Cerebellar nuclear complex (tissue), 1 donor: ENCODE data around the gene BABAM2.
"Not testable (repeated sequence)": the region's sequence is repeated elsewhere in the genome, so short reads cannot be mapped to it uniquely, and the experiment has no call there.

Experiments
- DNase-seq, 2 experiments: peaks; one replicate each; lab custom pipeline; 2025; lab: John Stamatoyannopoulos, UW

Gene BABAM2

DNA sequence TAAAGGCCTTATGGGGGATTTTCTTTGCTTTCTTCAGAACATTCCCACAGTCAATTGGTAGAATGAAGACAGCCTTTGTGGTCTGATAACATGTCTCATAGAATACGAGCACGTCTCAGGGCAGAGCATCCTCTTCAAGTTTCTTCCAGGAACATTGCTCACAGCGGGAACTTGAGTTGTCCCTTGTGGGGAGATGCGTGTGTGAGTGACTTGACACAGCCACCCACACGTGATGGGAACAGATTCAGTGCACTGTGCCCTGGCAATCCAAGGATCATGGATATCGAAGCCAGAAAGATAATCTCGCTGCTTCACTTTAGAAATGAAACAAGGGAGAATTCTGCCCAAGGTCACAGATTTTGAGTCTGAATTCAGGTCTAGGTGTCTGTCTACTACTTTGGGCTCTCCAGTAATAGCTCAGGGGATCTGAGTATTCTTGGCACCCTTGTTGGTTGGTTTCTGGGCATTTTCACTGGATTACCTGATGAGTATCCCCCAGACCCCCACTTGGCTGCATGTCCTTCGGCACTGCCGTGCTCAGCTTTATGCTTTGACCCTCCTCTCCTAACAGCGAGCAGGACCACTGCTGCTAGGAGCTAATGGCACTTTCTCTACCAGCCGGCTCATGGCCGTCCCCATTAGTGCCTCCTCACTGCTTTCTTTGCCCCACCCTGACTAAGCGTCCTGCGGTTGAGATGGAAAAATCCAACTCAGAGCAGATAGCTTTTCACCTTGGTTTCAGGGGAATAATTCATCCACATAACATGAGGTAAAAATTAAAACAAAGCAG lies 426.2 kb downstream of the BABAM2 start:
- DNase-seq: no peak

DNA sequence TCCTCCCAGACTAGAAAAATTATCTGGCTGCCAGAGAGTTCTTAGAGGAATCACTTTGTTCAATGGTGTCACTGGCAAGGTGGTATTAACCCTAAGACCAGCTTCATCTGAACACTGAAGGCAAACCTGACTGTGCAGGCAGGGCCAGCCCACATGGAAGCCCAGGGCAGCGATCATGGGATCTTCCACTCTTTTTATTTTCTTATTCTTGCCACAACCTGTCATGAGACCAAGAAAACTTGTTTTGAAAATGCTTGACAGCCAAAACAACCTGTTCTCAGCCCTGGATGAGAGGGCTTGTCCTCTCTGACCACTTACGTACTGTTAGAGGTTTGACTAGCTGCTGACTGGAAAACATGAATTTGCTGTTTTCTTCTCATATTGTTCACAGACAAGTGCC lies 426.9 kb downstream of the BABAM2 start:
- no peak for DNase-seq

DNA sequence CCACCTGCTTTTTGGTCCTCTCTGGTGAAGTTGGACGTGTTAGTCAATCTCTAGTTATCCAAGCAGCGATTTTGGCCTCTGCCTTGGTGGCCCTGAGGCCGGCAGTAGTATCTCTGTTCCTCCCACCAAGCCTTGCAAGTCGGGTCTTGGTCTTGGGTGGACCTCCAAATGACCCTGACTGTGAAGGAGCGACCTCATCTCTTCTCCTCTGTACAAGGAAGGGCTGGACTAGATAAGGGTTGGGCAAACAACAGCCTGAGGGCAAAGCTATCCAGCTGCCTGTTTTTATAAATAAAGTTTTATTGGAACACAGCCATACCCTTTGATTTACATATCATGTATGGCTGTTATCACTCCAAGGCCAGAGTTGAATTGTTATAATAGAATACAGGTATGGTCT lies 427.5 kb downstream of the BABAM2 start:
- DNase-seq: no peak

DNA sequence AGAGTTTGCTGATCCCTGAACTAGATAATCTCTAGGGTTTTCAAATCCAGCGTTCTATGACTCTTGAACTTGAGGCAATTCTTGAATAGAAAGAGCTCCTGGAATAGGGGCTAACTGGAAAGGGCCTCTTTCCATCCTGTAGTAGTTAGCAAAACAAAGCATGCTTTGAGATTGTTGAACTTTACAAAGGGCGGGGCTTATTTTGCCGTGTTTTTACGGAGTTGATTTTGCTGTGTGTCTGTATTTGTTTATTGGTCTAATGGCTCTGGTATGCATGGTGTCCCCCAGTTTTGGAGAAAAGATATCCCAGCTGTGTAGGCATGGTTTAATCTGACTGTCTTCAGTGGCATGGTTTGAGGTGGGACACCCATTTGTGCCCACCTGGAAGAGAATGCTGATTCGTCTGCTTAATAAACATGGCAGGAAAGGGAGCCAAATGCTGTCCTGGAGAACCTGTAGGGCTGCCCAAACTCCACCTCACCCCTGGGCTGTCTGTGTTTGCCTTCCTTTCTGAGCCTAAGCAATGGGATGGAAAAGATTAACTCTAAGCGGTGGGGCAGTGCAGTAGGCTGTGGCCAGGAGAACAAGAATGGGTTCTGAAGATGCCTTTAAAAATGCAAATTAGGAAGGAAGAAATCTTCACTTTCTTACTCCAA lies 428.1 kb downstream of the BABAM2 start:
- no peak for DNase-seq

DNA sequence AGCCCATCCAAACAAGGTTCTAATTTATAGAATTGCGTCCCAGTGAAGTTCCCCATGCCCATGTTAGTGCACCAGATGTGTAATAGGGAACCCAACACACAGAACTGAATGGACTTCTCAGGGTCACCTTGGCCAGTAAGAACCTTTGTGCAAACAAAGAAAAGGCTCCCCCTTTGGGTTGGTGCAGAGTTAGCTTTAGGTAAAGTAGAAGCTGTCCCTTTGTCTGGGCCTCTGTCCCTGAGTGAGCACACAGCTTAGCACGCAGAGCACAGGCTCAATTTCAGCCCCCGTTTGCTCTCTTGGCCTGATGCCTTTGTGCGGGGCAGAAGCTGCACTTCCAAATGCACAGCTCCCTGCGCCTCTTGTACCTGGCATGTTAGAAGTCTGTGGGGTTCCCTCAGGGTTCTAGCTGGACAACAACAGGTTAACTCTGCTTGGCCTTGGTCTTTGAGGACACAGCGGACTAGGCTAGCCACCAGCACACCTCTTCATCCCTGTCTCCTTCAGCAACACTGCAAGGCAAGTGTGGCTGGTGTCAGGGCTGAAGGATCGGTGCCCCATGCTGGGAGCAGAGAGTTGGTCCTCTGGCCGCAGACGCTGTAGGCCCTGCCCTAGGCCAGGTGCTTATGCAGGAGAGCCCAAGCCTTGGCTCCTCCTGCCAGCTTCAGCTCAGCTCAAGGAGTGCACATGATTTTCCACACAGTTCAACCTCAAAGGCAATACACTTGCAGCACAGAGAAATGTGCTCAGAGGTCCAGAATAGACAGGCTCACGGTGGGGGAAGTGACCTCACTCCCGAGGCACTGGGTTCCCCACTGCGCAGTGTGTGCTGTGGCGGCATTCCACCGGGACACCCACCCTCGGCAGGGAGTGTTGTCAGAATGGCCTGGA lies 428.8 kb downstream of the BABAM2 start:
- no peak for DNase-seq

DNA sequence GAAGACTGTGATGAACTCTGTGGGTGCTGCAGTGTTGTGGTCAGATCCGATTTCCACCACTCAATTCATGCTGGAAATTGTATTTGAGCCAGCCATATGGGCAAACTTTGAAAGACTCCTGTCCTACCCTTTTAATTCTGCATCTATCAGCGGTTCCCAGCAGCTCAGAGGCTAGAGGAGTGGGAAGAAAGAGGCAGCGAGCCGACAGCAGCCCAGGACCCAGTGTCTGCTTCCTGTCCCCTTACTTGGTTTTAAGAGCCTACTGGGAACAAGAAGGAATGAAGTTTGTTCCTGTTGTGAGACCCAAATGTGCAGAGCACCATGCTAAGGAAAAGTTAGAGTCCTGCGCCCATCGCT lies 429.5 kb downstream of the BABAM2 start:
- no peak for DNase-seq

DNA sequence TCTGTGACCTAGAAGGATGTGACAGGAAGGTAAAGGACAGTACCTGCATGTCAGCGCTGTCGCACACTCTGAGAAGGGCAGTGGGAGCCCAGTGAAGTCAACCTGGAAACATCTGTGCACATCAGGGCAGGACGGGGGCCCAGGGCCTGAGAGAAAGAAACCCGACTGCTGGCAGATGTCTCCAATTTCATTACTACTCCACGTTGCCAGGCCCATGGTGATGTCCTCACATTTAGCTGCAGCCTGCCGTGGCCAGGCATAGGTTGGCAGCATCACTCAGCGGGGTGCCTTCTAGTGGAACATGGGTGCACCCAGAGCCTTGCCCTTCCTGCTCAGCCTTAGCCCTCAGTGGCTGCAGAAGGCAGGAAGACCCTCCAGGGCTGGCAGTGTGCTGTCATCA lies 429.8 kb downstream of the BABAM2 start:
- no peak for DNase-seq

DNA sequence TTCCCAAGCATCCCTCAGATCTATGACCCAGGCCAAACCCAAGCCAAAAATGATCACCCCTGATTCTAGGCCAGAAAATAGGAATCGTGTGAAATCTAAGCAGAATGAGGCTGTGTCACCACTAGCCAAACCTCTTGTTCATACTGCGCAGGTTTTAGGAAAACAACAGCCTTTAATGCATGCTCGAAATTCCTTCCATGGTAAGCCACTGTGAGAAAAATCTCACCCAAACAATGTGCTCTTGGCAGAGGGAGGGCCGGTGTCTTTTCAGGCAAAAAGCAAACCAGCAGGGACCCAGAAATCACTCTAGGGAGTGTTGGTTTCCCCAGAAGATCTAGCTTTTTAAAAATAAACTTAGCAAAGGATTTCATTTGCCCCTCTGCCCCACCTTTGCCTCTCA lies 430.9 kb downstream of the BABAM2 start:
- DNase-seq: no peak

DNA sequence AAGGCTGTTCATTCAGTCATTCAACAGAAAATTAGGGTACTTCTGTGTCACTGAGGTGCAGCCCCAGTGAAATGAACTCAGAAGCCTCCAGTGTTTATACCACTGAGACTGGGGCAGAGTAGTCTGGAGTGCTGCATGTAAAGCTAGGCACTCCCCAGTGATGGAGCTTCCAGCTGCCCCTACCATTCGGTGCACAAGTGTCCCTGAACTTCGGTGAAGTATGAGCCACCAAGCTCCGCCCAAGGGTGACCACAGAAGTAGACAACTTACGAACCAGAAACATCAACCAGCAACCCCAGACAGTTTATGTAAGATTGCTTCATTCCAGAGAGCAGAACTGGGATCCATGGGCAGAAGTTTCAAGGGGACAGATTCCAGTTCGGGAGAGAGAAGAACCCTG lies 431.5 kb downstream of the BABAM2 start:
- DNase-seq: no peak

DNA sequence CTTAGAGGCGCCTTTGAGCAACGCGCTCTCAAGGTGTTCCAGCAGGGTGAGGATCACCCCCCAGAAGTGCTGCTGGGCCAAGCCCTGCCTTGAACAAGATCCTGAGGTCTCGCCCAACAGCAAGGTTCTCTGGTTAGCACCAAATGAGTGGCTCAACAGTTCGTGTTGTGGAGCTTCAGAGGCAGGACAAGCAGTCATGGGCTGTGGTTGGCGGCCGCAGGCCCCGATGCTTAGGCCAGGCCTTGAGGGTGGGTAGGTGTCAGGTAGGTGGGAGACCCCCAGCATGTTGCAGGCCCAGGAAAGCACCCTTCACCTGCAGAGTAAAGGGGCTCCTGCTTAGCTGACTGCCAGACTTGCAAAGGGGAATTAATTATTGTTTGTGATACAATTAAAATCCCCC lies 431.9 kb downstream of the BABAM2 start:
- no peak for DNase-seq

DNA sequence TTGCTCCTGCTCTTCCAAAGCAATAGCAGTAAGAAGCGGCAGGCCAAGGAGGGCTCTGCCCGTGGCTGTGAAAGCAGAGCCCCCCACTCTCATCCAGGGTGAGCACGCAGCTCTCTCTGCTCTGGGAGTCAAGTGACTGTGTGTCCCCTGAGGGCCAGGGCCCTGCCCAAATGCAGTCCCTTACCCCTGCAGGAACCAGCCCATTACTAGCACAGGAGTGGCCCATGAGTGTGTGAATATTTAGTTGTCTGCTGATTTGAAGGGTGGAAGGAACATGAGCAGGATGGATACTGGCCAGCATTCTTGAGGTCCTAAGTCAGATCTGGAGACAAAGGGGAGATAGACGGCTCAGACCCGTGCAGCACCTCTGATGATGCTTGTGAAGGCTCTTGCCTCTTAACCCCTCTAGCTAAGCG lies 432.5 kb downstream of the BABAM2 start:
- no peak for DNase-seq

DNA sequence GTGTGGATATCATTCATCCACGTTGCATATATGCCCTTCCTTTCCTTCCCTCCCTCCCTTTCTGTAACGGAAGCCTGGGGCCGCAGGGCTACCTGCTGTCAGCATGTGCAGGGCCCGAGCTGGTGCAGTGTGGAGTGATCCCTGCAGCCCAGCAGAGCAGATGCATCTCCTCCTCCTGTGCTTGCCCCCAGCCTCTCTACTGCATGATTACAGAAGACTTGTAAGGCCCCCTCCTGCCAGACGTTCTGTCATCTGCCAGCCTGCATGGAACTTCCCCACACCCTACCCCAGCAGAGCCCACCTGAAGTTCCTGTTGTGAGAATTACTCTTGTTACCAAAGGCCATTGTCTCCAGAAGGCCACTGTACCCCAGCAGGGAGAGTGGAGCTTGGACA lies 434.6 kb downstream of the BABAM2 start:
- no peak for DNase-seq

DNA sequence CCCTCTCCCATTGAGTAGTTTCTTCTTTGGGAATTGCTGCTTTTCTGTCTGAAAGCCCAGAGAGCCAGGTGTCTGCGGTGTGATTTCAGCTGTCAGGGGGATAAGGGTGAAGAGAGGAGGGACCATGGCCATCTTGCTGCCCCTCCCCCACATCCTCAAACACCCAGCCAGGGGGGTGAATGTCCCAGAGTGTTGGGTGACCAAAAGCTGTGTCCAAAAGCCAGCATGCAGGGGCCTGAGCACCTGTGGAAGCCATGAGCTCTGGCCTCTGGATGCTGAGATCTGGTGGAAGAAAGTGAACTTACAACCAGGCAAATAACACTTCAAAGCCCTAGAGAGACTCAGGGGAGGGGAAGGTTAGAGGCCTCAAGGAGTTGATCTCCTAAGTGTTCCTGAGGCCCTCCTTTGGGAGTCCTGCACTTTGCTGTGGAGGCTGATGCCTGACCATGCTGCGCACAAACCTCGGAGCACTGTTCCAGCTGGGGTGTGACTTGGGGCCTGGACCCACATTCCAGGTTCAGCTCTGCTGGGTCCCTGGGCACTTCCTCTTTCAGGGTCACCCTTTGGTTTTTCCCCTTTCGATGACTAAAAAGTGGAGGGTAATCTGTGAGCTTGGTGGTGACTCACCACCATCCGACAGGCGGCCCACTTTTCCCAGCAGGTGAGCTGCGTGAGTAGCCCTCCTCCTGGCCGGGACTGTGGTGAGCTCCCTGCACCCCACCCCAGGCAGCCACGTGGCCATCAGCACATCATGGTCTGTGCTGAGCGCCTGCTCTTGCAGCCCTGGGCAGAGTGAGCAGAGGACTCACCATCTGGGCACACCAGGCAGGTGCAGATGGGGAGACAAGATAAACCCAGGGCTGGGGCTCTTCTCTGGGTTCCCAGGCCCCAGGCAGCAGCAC lies 435.3 kb downstream of the BABAM2 start:
- DNase-seq: no peak

DNA sequence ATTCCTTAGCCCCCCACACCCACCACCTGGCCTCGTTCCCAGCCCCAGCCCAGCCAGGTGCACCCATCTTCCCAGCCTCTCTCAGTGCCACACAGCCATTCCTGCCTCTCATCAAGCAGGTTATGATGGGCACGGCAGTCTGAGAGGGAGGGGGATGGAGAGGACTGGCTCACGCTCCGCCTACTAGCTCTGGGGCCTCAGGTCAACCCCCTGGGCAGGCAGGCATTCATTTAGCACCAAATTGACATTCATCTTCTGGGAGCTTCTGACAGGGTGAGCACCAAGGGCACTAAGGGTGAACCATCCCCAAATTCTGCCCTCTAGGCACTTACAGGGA lies 435.9 kb downstream of the BABAM2 start:
- DNase-seq: no peak

DNA sequence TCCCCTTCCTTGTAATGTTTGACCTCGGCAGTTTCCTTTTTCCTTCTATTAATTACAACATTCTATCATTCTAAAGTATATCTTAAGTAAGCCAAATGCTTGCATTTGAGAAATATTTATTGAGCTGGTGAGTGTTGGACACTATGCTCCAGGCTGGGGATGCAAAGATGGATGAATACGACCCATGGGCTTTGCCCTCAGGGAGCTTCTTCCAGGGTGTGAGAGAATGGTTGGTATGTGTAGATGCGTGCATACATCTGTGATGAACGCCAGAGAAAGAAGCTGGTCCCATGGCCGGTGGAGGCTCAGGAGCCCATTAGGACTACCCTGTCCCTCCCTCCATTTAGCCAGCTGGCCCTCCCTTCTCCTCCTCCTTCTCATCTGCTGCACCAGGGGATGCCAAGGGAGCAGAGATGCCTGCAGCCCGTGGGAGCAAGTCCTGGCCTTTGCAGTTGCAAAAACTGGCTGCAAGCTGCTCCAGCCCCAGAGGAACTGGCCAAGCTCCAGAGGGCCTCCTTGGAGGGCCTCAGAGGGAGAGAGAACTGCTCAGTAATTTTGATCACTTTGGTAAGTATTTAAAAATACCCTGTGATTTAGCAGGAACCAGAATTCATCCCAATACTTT lies 436.5 kb downstream of the BABAM2 start:
- DNase-seq: no peak

DNA sequence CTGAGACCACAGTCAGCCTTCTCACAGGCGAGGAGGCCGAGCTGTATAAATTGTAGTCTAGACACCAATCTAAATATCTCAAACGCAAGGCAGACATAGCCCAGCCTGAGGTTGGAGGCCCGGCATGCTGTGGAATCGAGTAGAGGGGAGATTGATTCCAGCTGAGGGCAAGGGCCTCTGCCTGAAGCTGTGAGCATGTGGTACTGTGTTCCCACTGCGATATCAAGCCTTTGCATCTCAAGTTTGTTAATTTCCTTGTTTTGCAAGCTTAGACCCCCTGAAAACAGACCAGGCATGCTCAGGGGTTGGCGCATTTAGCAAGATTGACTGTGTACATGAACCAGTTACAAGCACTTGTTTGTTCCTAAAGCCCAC lies 437.0 kb downstream of the BABAM2 start:
- no peak for DNase-seq

DNA sequence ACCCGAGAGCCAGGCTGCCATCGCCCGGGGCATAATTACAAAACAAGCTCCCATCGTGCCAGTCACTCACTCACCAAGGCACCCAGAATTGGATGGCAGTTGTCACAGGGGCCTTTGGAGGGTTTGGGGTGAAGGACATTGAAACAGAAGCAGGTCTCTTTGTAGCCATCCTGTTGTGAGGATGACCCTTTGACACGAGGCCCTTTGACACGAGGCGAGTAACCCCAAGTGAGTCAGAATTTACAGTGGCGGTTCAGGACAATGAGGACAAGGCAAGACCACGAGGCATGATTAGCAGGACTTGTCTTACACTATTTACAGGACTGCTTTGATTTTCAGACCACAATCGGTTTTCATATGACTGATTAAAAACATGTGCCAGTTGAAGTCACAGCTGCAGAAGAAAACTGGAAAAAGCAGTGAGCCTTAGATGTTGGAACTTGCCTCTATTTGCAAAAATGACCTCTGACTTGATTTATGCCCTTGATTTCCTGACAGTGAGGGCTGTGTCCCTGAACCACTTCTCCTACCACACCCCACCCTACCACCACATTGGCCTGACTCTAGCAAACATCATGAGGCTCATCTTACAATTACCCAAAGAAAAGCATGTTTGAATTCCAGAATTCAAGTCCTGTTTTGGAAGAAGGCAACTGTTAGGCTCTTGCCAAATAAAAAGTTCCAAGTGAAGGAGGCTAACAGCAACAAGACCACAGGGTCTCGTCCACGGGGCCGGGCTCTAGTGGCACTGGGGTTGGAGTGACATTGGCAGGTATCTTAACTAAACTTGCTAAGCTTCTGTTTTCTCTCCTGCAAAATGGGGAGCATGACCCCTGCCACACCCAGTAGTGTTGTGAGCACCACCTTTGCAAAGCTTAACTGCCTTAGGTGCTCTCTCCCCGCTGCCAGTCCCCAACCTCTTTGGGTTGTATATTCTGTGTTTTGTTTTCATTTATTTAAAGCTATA lies 437.7 kb downstream of the BABAM2 start:
- DNase-seq: no peak

DNA sequence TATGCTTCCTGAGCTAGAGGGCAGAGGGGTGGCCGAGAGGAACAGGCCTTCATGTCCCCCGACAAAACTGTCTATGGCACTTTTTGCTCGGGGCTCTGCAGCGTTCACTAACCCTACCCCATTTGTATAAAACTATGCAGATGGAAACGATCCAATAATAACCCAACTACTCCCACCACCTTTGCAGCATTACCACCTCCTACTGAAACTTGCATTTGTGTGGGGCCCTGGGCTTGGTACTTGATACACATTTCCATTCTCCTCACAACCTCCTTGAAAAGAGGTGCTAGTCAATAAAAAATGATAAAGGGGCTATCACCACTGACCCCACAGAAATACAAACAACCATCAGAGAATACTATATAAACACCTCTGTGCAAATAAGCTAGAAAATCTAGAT lies 438.7 kb downstream of the BABAM2 start:
- no peak for DNase-seq

DNA sequence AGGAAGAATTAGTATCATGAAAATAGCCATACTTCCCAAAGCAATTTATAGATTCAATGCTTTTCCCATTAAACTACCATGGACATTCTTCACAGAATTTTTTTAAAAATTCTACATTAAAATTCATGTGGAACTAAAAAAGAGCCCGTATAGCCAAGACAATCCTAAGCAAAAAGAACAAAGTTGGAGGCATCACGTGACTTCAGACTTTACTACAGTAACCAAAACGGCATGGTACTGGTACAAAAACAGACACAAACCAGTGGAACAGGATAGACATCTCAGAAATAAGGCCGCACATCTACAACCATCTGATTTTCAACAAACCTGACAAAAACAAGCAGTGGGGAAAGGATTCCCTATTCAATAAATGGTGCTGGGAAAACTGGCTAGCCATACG lies 440.2 kb downstream of the BABAM2 start:
- not testable (repeated sequence) for DNase-seq

DNA sequence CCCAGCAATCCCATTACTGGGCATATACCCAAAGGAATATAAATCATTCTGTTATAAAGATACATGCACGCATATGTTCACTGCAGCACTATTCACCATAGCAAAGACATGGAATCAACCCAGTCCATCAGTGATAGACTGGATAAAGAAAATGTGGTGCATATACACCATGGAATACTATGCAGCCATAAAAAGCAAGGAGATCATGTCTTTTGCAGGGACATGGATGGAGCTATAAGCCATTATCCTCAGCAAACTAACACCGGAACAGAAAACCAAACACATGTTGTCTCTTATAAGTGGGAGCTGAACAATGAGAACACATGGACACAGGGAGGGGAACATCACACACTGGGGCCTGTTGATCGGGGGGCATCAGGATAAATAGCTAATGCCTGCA lies 441.3 kb downstream of the BABAM2 start:
- not testable (repeated sequence) for DNase-seq
